ENCODE results near the gene EEF1AKMT4. TPM values are rescaled to one million over a fixed set of nuclear protein-coding genes. Genes with fewer than 3 reads are reported as not detected.

Gene EEF1AKMT4
- total RNA-seq, 4 donors from 2014 or later = 5.7 to 14.6 (median 8.5) TPM

DNA sequence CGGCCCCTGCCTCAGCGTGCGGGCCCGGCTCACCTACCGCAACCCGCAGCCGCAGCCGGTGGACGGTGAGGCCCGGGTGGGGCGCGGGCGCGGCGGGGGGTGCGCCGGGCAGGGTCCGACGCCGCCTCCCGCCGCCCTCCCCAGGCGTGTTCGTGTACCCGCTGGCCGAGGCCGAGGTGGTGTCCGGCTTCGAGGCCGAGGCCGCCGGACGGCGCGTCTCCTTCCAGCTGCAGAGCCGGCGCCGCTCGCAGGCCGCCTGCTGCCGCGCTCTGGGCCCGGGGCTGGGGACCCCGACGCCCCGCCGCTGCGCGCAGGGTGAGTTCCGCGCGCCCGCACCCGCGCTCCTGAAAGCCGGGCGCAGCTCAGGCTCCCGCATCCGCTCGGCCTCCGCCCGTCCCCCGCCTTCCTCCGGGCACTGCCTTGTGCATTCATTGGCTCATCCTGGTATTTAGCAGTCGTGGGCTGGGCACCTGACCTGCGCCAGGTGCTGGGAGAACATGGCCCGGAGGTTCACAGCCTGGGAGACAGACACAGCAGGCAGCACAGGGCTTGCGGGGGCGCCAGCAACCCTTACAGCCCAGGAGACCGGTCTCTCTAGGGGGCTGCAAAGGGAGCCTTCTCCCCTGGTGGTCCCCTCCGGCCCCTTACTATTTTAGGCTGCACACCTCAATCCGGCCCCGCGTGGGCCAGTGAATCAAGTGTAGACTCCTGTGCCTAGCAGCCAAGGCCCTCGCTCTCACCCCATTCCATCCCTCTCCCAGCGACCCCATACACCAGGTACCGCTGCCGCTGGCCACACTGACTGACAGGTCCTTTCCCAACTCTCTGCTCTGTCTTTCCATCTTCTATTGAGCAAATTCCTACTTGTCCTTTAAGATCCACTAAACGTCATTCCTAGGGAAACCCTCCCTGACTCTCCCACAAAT, 18.6 kb upstream of the EEF1AKMT4 start:
- intact Hi-C loops (cut with DNase I; ENCODE audit: low total_unique reads) (no loop called here), in situ Hi-C loops (cut with MboI; ENCODE audit: low sequenced_read_pairs in 4 of 4) (loop anchor here in 2 of 4 donors (25.0 kb wide), 2 partner anchors 94 to 344 kb away; partner anchors contain the start of genes EIF2B5 (in 1 of the 2) and PARL (in 1 of the 2))
- Histone ChIP-seq H3K27me3 (peaks cover 33 to 45% (median 36%) of the 10 kb centered on the region in 3 donors), H3K36me3 (no peaks in the 10 kb centered on the region), H3K27ac (no peak overlapping the region), H3K4me1 (peaks cover 4 to 9% of the 10 kb centered on the region in 2 donors), H3K4me3 (peak overlapping the region; percentile 29 to 60 (median 52)), H3K9me3 (no peaks in the 10 kb centered on the region)
- no peak for ATAC-seq
- no peak for TF ChIP-seq POLR2A (IDR thresholded peaks at IDR 0.05)
- TF ChIP-seq, protein P1, sequence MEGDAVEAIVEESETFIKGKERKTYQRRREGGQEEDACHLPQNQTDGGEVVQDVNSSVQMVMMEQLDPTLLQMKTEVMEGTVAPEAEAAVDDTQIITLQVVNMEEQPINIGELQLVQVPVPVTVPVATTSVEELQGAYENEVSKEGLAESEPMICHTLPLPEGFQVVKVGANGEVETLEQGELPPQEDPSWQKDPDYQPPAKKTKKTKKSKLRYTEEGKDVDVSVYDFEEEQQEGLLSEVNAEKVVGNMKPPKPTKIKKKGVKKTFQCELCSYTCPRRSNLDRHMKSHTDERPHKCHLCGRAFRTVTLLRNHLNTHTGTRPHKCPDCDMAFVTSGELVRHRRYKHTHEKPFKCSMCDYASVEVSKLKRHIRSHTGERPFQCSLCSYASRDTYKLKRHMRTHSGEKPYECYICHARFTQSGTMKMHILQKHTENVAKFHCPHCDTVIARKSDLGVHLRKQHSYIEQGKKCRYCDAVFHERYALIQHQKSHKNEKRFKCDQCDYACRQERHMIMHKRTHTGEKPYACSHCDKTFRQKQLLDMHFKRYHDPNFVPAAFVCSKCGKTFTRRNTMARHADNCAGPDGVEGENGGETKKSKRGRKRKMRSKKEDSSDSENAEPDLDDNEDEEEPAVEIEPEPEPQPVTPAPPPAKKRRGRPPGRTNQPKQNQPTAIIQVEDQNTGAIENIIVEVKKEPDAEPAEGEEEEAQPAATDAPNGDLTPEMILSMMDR (IDR thresholded peaks at IDR 0.05 in 4 of 5, conservative IDR thresholded peaks at IDR 0.05 in 1 of 5) = no peak
- no peak for DNase-seq

DNA sequence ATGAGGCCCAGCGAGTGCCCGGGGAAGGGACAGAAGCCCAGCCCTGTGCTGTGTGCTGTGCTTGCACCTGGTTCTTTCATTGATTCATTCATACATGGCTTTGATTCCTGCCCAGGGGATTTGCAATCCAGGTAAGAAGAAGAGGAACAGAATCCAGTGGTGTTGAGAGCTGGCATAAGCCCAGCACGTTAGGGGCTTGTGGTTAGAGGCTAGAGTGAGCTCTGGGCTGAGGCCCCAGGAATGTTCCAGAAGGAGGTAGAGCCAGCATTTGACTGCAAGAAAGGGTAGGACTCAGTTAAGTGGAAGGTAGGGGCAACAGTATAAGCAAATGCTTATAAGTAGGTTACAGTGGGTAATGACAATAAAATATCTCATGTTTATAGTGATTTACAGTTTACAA, 17.8 kb upstream of the EEF1AKMT4 start:
- no peak overlapping the region for H3K27ac ChIP-seq
- in situ Hi-C loops (cut with MboI; ENCODE audit: low sequenced_read_pairs in 4 of 4) = loop anchor here in 2 of 4 donors (25.0 kb wide), 2 partner anchors 94 to 344 kb away; partner anchors contain the start of genes EIF2B5 (in 1 of the 2) and PARL (in 1 of the 2)
- H3K4me1 ChIP-seq = peaks cover 4 to 9% of the 10 kb centered on the region in 2 donors
- intact Hi-C loops (cut with DNase I; ENCODE audit: low total_unique reads) = no loop called here
- no peaks in the 10 kb centered on the region for H3K9me3 ChIP-seq
- H3K4me3 ChIP-seq = no peak overlapping the region
- peaks cover 33 to 45% (median 36%) of the 10 kb centered on the region in 3 donors for H3K27me3 ChIP-seq
- ATAC-seq (no peak), DNase-seq (no peak)
- no peaks in the 10 kb centered on the region for H3K36me3 ChIP-seq
- TF ChIP-seq POLR2A (IDR thresholded peaks at IDR 0.05) = no peak
- TF ChIP-seq, protein P1 (IDR thresholded peaks at IDR 0.05 in 4 of 5, conservative IDR thresholded peaks at IDR 0.05 in 1 of 5) = no peak

DNA sequence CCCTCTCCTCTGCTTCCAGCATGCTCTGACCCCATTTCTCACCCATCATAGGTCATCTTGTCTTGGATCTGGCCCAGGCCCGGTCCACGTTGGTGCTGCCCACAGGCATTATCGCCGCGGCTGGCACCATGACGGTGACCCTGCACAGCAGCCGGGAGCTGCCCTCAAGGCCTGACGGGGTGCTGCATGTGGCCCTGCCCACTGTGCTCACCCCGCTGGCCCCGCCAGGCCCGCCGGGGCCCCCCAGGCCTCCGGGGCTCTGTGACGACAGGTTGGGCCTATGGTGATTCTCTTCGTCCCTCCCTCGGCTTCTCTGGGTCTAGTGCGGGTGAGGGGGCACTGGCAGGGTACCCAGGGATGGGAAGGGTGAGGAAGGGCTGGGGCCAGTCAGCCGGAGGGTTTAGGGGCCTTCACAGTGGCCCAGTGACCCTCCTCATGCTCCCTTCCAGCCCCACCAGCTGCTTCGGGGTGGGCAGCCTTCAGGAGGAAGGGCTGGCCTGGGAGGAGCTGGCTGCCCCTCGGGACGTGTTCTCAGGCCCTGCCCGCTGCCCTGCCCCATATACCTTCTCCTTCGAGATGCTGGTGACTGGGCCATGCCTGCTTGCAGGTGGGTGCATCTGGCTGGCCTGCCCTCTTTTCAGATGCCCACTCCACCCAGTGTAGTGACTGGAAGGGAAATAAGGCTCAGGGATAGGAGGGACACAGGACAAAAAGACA, 16.2 kb upstream of the EEF1AKMT4 start:
- Histone ChIP-seq H3K27ac (no peak overlapping the region), H3K27me3 (peaks cover 33 to 38% (median 33%) of the 10 kb centered on the region in 3 donors), H3K4me1 (peaks cover 4 to 9% of the 10 kb centered on the region in 2 donors), H3K4me3 (no peak overlapping the region), H3K9me3 (no peaks in the 10 kb centered on the region), H3K36me3 (no peaks in the 10 kb centered on the region)
- in situ Hi-C loops (cut with MboI; ENCODE audit: low sequenced_read_pairs in 4 of 4) = loop anchor here in 2 of 4 donors (25.0 kb wide), 2 partner anchors 96 to 346 kb away; partner anchors contain the start of genes EIF2B5 (in 1 of the 2) and PARL (in 1 of the 2)
- ATAC-seq (no peak), DNase-seq (no peak)
- intact Hi-C loops (cut with DNase I; ENCODE audit: low total_unique reads) = no loop called here
- TF ChIP-seq, protein P1 (IDR thresholded peaks at IDR 0.05 in 4 of 5, conservative IDR thresholded peaks at IDR 0.05 in 1 of 5) = no peak
- TF ChIP-seq POLR2A (IDR thresholded peaks at IDR 0.05) = no peak

DNA sequence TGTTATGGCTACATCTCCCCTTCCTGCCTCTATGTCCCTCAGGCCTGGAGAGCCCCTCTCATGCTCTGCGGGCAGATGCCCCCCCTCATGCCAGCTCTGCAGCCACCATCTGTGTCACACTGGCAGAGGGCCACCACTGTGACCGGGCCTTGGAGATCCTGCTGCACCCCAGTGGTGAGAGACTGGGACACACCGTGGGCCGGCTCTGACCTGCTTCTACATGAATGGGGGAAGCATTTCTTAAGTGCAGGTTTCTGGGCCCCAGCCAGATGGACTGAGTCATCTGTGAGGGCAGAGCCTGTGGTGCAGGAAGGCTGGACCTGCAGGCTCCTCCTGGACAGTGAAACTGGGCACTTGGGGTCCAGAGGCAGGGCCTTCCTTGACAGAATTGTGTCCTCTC, 15.2 kb upstream of the EEF1AKMT4 start:
- no peak for TF ChIP-seq POLR2A (IDR thresholded peaks at IDR 0.05)
- TF ChIP-seq, protein P1 (IDR thresholded peaks at IDR 0.05 in 4 of 5, conservative IDR thresholded peaks at IDR 0.05 in 1 of 5) = no peak
- H3K4me3 ChIP-seq = no peak overlapping the region
- H3K27me3 ChIP-seq = peaks cover 23 to 29% (median 27%) of the 10 kb centered on the region in 3 donors
- peaks cover 4 to 9% of the 10 kb centered on the region in 2 donors for H3K4me1 ChIP-seq
- H3K9me3 ChIP-seq = no peaks in the 10 kb centered on the region
- in situ Hi-C loops (cut with MboI; ENCODE audit: low sequenced_read_pairs in 4 of 4) = loop anchor here in 2 of 4 donors (25.0 kb wide), 2 partner anchors 97 to 347 kb away; partner anchors contain the start of genes EIF2B5 (in 1 of the 2) and PARL (in 1 of the 2)
- H3K27ac ChIP-seq = no peak overlapping the region
- DNase-seq (peak in 1 of 2 donors; percentile 29), ATAC-seq (no peak)
- intact Hi-C loops (cut with DNase I; ENCODE audit: low total_unique reads) = no loop called here
- H3K36me3 ChIP-seq = no peaks in the 10 kb centered on the region

Measured in gastrocnemius medialis (tissue), 4 donors.